Gastroesophageal sphincter (tissue), 4 donors: ENCODE data around the gene MYO3B. TPM values are rescaled to one million over a fixed set of nuclear protein-coding genes. Genes with fewer than 3 reads are reported as not detected.
A peak's percentile ranks its signal among the peaks of the same experiment; 100 is the strongest.

Source experiments
- ATAC-seq: fragments of 150-250 bp; one replicate; pipeline ENCODE4 v1.9.1; 2016; ENCODE audit warnings: mild to moderate bottlenecking, moderate library complexity
- H3K27ac ChIP-seq, 4 donors: fragments of 200-600 bp; sonication (generic) in 3 of 4; 1 replicate in 3 of 4; 2 replicates in 1 of 4; pipeline ENCODE4 v1.5.1; 2016 to 2019
- H3K27me3 ChIP-seq: fragments of 200-600 bp; sonication (generic); one replicate; pipeline ENCODE4 v1.5.1; 2019
- H3K36me3 ChIP-seq, 2 donors: fragments of 200-600 bp; sonication (generic); one replicate each; pipeline ENCODE4 v1.5.1; 2019; ENCODE audit warnings: control low read depth in 1 of 2
- H3K4me1 ChIP-seq, 3 donors: fragments of 200-600 bp; sonication (generic); 1 replicate in 2 of 3; 2 replicates in 1 of 3; pipeline ENCODE4 v1.5.1; 2016 to 2019; ENCODE audit warnings: control low read depth in 2 of 3
- H3K4me3 ChIP-seq, 2 donors: fragments of 200-600 bp; sonication (generic); one replicate each; pipeline ENCODE4 v1.5.1; 2019; ENCODE audit warnings: mild to moderate bottlenecking in 1 of 2, moderate library complexity in 1 of 2
- H3K9me3 ChIP-seq, 3 donors: fragments of 200-600 bp; sonication (generic); one replicate each; pipeline ENCODE4 v1.5.1; 2017 to 2019; ENCODE audit warnings: control low read depth in 2 of 3
- EP300 ChIP-seq: sonication (generic); formaldehyde crosslinking; IDR thresholded peaks from one replicate; pipeline ENCODE4 v1.6.1; 2017; ENCODE audit warnings: antibody characterized with exemption, mild to moderate bottlenecking
- POLR2A ChIP-seq, 2 donors: fragments of 450-650 bp; IDR thresholded peaks; one replicate each; pipeline ENCODE4 v1.6.1; 2017; ENCODE audit warnings: antibody characterized with exemption in 2 of 2, mild to moderate bottlenecking in 2 of 2, moderate library complexity in 1 of 2
- POLR2AphosphoS5 ChIP-seq: sonication (generic); formaldehyde crosslinking; IDR thresholded peaks from one replicate; pipeline ENCODE4 v1.6.1; 2017; ENCODE audit warnings: antibody characterized with exemption
- WGBS, 2 donors: methylation state at CpG; one replicate each; pipeline ENCODE4 v1.1.5; 2018; ENCODE audit warnings: low coverage in 1 of 2; 5-methylcytosine and 5-hydroxymethylcytosine counted together
- total RNA-seq, 4 donors: library from RNA; depleted of rRNA; stranded (reverse); fragments of >200 nt; gene quantifications; one replicate each; pipeline ENCODE4 v1.1.0, GENCODE V29; 2016
- TF ChIP-seq, protein P1 (sequence below), 4 experiments: fragments of 200-600 bp in 2 of 4; fragments of 450-650 bp in 2 of 4; sonication (generic) in 1 of 4; IDR thresholded peaks; one replicate each; pipeline ENCODE4 v1.5.1; 2017 to 2019; ENCODE audit warnings: antibody characterized with exemption in 4 of 4, mild to moderate bottlenecking in 2 of 4, moderate library complexity in 2 of 4

MYO3B gene
- total RNA-seq, 4 donors from 2014 or later = not detected

- WGBS, 2 donors = 72 to 88% methylated on average over 2 of the region's 3 CpGs
- Histone ChIP-seq H3K27ac (no peak overlapping the region), H3K27me3 (peaks cover 3% of the 10 kb centered on the region), H3K9me3 (no peaks in the 10 kb centered on the region), H3K36me3 (no peaks in the 10 kb centered on the region), H3K4me1 (peaks cover 0 to 17% (median 4%) of the 10 kb centered on the region in 3 donors), H3K4me3 (no peak overlapping the region)
- TF ChIP-seq EP300 = no peak
- ATAC-seq = no peak
Observed at GRCh38 chr2:170503563-170503962, 325.6 kb downstream of the MYO3B start.

DNA sequence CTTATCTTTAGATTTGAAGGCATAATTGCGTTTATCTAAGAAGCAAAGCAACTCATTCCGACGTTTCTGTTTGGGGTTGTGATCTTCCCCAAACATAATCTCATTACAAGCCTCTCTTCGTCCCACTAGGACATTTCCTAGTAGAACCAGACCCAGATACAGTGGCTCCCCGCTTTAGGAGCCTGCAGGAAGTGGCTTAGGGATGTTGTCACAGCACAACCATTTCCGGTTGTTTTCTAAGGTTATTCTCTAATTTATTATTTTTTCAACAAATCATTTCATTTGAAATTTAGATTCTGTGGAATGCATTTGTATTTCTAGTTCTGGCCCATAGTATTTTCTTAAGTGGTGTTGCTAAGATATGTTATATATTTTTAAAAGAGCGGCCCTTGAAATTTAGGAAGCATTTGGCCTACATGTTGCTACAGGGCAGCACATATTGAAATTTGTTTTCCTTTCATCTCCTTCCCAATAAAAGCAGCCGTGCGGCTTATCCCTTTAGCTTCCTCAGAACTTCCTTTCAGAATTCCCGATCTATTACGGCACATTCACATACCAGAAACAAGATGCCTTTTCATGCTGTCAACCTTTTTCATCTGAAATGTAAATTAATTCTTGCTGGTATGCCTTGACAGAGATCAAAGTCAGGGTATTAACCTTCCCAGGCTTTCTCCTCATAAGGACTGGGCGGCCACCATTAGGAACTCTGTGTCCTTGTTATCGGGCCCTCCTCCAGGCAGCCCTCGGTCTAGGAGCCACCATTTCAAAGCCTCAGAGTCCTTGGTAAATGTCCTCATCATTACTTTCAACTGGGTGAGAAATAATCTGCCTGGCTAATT is 326.2 kb downstream of the MYO3B start:
- ATAC-seq = no peak
- no peak overlapping the region for H3K27ac ChIP-seq
- no peaks in the 10 kb centered on the region for H3K36me3 ChIP-seq
- no peaks in the 10 kb centered on the region for H3K9me3 ChIP-seq
- 68 to 75% methylated on average over 11 to 14 of the region's 14 CpGs for WGBS, 2 donors
- TF ChIP-seq POLR2A (IDR thresholded peaks at IDR 0.05) (no peak), EP300 (no peak), POLR2AphosphoS5 (no peak)
- TF ChIP-seq, protein P1, sequence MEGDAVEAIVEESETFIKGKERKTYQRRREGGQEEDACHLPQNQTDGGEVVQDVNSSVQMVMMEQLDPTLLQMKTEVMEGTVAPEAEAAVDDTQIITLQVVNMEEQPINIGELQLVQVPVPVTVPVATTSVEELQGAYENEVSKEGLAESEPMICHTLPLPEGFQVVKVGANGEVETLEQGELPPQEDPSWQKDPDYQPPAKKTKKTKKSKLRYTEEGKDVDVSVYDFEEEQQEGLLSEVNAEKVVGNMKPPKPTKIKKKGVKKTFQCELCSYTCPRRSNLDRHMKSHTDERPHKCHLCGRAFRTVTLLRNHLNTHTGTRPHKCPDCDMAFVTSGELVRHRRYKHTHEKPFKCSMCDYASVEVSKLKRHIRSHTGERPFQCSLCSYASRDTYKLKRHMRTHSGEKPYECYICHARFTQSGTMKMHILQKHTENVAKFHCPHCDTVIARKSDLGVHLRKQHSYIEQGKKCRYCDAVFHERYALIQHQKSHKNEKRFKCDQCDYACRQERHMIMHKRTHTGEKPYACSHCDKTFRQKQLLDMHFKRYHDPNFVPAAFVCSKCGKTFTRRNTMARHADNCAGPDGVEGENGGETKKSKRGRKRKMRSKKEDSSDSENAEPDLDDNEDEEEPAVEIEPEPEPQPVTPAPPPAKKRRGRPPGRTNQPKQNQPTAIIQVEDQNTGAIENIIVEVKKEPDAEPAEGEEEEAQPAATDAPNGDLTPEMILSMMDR (IDR thresholded peaks at IDR 0.05) = no peak
- H3K4me3 ChIP-seq = no peak overlapping the region
- H3K4me1 ChIP-seq = peaks cover 0 to 17% (median 4%) of the 10 kb centered on the region in 3 donors
- peaks cover 3% of the 10 kb centered on the region for H3K27me3 ChIP-seq

GRCh38 chr2:170504810-170505145 is 326.8 kb downstream of the MYO3B start:
- peaks cover 0 to 17% (median 4%) of the 10 kb centered on the region in 3 donors for H3K4me1 ChIP-seq
- no peaks in the 10 kb centered on the region for H3K9me3 ChIP-seq
- H3K36me3 ChIP-seq = no peaks in the 10 kb centered on the region
- H3K4me3 ChIP-seq = no peak overlapping the region
- WGBS, 2 donors = 87% methylated on average over 4 of the region's 4 CpGs; no CpG with 5 or more reads in 1 of the 2 donors
- H3K27ac ChIP-seq = no peak overlapping the region
- peaks cover 3% of the 10 kb centered on the region for H3K27me3 ChIP-seq
- TF ChIP-seq, protein P1 (IDR thresholded peaks at IDR 0.05) = no peak
- TF ChIP-seq POLR2AphosphoS5 = no peak
- no peak for TF ChIP-seq EP300
- no peak for TF ChIP-seq POLR2A (IDR thresholded peaks at IDR 0.05)
- no peak for ATAC-seq

- Histone ChIP-seq H3K27ac (peak overlapping the region in 3 of 4 donors; percentile 30 to 52 (median 33)), H3K36me3 (no peaks in the 10 kb centered on the region), H3K9me3 (no peaks in the 10 kb centered on the region), H3K4me3 (peak overlapping the region in 1 of 2 donors; percentile 1), H3K27me3 (peaks cover 3% of the 10 kb centered on the region), H3K4me1 (peaks cover 0 to 17% (median 4%) of the 10 kb centered on the region in 3 donors)
- WGBS, 2 donors = 13 to 35% methylated on average over 5 to 6 of the region's 6 CpGs
- ATAC-seq = peak; percentile 71
- TF ChIP-seq, protein P1 (IDR thresholded peaks at IDR 0.05) = no peak
- no peak for TF ChIP-seq POLR2AphosphoS5
- TF ChIP-seq POLR2A (IDR thresholded peaks at IDR 0.05) = no peak
- no peak for TF ChIP-seq EP300
Observed at GRCh38 chr2:170505631-170506275, 327.8 kb downstream of the MYO3B start.

- Histone ChIP-seq H3K9me3 (no peaks in the 10 kb centered on the region), H3K27me3 (no peaks in the 10 kb centered on the region), H3K36me3 (no peaks in the 10 kb centered on the region), H3K4me1 (peaks cover 0 to 17% (median 4%) of the 10 kb centered on the region in 3 donors), H3K4me3 (no peak overlapping the region), H3K27ac (no peak overlapping the region)
- TF ChIP-seq POLR2AphosphoS5 = no peak
- TF ChIP-seq, protein P1 (IDR thresholded peaks at IDR 0.05) = no peak
- no peak for TF ChIP-seq EP300
- TF ChIP-seq POLR2A (IDR thresholded peaks at IDR 0.05) = no peak
- no peak for ATAC-seq
- WGBS, 2 donors = 74 to 76% methylated on average over 3 to 5 of the region's 8 CpGs
Observed at GRCh38 chr2:170509452-170510193, 331.7 kb downstream of the MYO3B start.
